ENCODE measurements around the gene PRKCE. TPM values are rescaled to one million over a fixed set of nuclear protein-coding genes. Genes with fewer than 3 reads are reported as not detected.

PRKCE gene
- total RNA-seq, 5 donors from 2014 or later (not counting 1 experiment from before 2014, with no cell fraction given): 16.5 to 29.8 (median 23.4) TPM

DNA sequence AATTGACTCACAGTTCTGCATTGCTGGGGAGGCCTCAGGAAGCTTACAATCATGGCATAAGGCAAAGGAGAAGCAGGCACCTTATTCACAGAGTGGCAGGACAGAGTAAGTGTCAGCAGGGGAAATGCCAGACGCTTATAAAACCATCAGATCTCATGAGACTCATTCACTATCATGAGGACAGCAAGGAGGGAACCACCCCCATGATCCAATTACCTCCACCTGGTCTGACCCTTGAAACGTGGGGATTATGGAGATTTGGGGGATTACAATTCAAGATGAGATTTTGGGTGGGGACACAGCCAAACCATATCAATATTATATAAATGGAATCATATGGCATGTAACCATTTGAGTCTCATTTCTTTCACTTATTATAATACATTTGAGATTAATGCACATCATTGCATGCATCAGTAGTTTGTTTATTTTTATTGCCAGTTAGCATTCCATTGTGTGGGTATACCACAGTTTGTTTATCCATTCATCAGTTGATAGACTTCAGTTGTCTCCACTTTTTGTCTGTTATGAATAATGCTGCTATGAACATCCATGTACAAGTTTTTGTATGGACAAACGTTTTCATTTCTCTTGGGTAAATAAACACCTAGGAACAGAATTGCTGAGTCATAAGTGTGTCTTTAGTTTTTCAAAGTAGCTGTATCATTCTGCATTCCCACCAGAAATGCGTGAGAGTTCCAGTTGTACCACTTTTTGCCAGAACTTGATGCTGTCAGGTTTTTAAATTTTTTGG lies 34.6 kb upstream of the PRKCE start:
- Mint-ChIP-seq H3K27ac (no peak overlapping the region), H3K36me3 (no peaks in the 10 kb centered on the region), H3K27me3 (peaks cover 0 to 16% of the 10 kb centered on the region in 2 donors), H3K9me3 (no peaks in the 10 kb centered on the region), H3K4me3 (no peak overlapping the region), H3K4me1 (no peaks in the 10 kb centered on the region)
- Histone ChIP-seq H3K36me3 (ENCODE audit: control insufficient read depth in 2 of 2, extremely low read depth in 1 of 2, insufficient read depth in 1 of 2, low read length in 1 of 2) (no peaks in the 10 kb centered on the region), H3K27ac (ENCODE audit: low read length) (no peak overlapping the region), H3K4me1 (ENCODE audit: control insufficient read depth in 1 of 2, extremely low read depth in 1 of 2, insufficient read depth in 2 of 2, low read length in 2 of 2) (no peaks in the 10 kb centered on the region), H3K27me3 (replicated peaks in 1 of 2; ENCODE audit: control insufficient read depth in 2 of 2, extremely low read depth in 1 of 2, insufficient read depth in 2 of 2, low read length in 1 of 2) (peaks cover 0 to 3% of the 10 kb centered on the region in 2 experiments), H3K4me3 (ENCODE audit: control insufficient read depth in 1 of 2, extremely low read depth in 1 of 2, low read length in 1 of 2) (no peak overlapping the region), H3K9me3 (no peaks in the 10 kb centered on the region)
- POLR2A ChIA-PET: no interaction called here
- ATAC-seq (replicated peaks in 1 of 4) (no peak), DNase-seq (no peak)
- CTCF ChIA-PET: no interaction called here
- no CpG with 5 or more reads among the region's 4 CpGs for WGBS (ENCODE audit: insufficient coverage)

DNA sequence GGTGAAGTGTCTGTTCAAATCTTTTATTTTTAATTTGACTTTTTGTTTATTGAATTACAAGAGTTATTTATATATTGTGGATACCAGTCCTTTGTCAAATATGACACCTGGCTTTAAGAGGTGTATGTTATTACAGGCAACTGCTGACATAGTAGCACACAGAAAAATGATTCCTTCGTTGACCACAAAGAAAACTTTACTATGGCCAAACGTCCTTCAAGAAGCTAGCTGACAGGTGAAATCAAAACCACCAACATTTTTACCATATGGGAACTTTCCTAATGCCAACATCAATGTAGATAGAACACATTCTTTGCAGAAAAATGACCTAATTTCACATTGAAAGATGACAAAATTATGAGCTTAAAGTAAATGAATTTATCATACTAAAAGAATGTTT lies 34.0 kb upstream of the PRKCE start:
- no peak for DNase-seq
- H3K27me3 Mint-ChIP-seq: peaks cover 2 to 18% of the 10 kb centered on the region in 2 donors
- WGBS (ENCODE audit: insufficient coverage): no CpG with 5 or more reads among the region's 2 CpGs
- ChIA-PET POLR2A (interaction anchor here in 1 of 2 donors (0.6 kb wide), 1 partner anchor 50 kb away, joined by 4 read pairs; no protein-coding TSS in a partner anchor), CTCF (interaction anchor here (0.6 to 1.0 kb wide), 4 partner anchors 25 to 172 kb away, joined by 3 to 5 read pairs (median 3); no protein-coding TSS in a partner anchor)
- no peak overlapping the region for H3K4me3 Mint-ChIP-seq
- H3K27ac Mint-ChIP-seq: no peak overlapping the region
- no peaks in the 10 kb centered on the region for H3K4me1 Mint-ChIP-seq
- no peaks in the 10 kb centered on the region for H3K4me1 ChIP-seq (ENCODE audit: control insufficient read depth in 1 of 2, extremely low read depth in 1 of 2, insufficient read depth in 2 of 2, low read length in 2 of 2)
- no peaks in the 10 kb centered on the region for H3K36me3 Mint-ChIP-seq
- H3K9me3 Mint-ChIP-seq: no peaks in the 10 kb centered on the region
- ATAC-seq (replicated peaks in 1 of 4): no peak
- H3K36me3 ChIP-seq (ENCODE audit: control insufficient read depth in 2 of 2, extremely low read depth in 1 of 2, insufficient read depth in 1 of 2, low read length in 1 of 2): no peaks in the 10 kb centered on the region
- peaks cover 0 to 3% of the 10 kb centered on the region in 2 experiments for H3K27me3 ChIP-seq (replicated peaks in 1 of 2; ENCODE audit: control insufficient read depth in 2 of 2, extremely low read depth in 1 of 2, insufficient read depth in 2 of 2, low read length in 1 of 2)
- no peak overlapping the region for H3K4me3 ChIP-seq (ENCODE audit: control insufficient read depth in 1 of 2, extremely low read depth in 1 of 2, low read length in 1 of 2)
- no peak overlapping the region for H3K27ac ChIP-seq (ENCODE audit: low read length)
- H3K9me3 ChIP-seq: no peaks in the 10 kb centered on the region

DNA sequence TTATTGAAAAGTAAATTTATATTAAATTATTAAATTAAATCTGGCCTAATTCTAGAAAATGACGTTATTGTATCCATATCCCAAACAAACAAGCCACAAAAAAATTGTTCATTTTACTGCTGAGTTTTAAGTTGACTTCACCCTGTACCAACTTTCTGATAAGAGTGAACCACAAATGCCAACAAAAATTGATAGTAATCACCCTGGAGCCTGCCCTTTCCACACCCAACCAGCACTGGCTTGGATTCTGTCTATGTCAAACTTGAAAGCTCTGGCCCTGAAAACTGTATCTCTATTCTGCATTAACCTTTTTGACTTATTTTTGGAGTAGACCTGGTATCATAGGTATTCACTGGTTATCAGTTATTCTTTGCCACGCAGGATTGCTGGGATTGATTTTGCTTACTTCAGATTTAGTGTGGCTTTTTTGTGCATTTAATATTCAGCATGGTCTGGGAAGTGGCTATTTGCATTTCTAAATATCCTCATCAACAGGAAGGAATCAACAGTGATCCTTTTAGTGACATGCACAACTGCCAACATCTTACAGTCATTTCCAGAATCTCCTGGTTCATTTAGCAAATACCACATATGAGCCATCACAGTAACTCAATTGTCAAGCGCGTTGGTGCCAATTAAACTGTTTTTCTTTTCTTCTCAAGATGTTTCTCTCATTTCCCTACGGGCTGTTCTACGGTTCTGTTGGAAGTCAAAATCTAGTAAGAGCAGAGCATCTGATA lies 29.0 kb upstream of the PRKCE start:
- H3K27me3 Mint-ChIP-seq: peaks cover 12 to 28% of the 10 kb centered on the region in 2 donors
- no peak for DNase-seq

DNA sequence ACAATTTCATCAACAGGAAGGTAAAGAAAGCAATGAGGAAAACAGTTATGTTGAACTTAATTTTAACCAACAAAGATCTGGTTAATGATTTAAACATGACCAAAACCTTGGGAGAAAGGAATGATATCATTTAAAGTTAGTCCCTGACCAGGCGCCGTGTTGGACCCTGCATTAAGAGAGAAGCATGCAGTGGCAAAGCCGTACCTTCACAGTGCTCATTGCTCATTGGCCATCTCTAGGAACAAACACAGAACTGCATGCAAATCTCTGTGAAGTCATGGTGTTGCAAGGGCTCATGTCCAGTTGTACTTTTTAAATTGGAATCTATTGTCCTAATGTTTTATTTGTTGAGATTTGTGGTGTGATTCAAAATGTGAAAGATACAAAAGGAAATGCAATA lies 28.4 kb upstream of the PRKCE start:
- H3K36me3 Mint-ChIP-seq: no peaks in the 10 kb centered on the region
- H3K4me1 Mint-ChIP-seq: no peaks in the 10 kb centered on the region
- no peak overlapping the region for H3K4me3 Mint-ChIP-seq
- CTCF ChIA-PET: no interaction called here
- peaks cover 0 to 3% of the 10 kb centered on the region in 2 experiments for H3K27me3 ChIP-seq (replicated peaks in 1 of 2; ENCODE audit: control insufficient read depth in 2 of 2, extremely low read depth in 1 of 2, insufficient read depth in 2 of 2, low read length in 1 of 2)
- 88% methylated on average over 3 of the region's 3 CpGs for WGBS (ENCODE audit: insufficient coverage)
- H3K27me3 Mint-ChIP-seq: peaks cover 12 to 28% of the 10 kb centered on the region in 2 donors
- no peak overlapping the region for H3K4me3 ChIP-seq (ENCODE audit: control insufficient read depth in 1 of 2, extremely low read depth in 1 of 2, low read length in 1 of 2)
- POLR2A ChIA-PET: no interaction called here
- no peak overlapping the region for H3K27ac ChIP-seq (ENCODE audit: low read length)
- ATAC-seq (replicated peaks in 1 of 4): no peak
- no peak for DNase-seq
- no peaks in the 10 kb centered on the region for H3K9me3 Mint-ChIP-seq
- H3K9me3 ChIP-seq: no peaks in the 10 kb centered on the region
- H3K27ac Mint-ChIP-seq: no peak overlapping the region
- no peaks in the 10 kb centered on the region for H3K36me3 ChIP-seq (ENCODE audit: control insufficient read depth in 2 of 2, extremely low read depth in 1 of 2, insufficient read depth in 1 of 2, low read length in 1 of 2)
- no peaks in the 10 kb centered on the region for H3K4me1 ChIP-seq (ENCODE audit: control insufficient read depth in 1 of 2, extremely low read depth in 1 of 2, insufficient read depth in 2 of 2, low read length in 2 of 2)

More for the DNA sequence above, 29.0 kb upstream of the PRKCE start:
- H3K27ac Mint-ChIP-seq: no peak overlapping the region
- ChIA-PET CTCF (no interaction called here), POLR2A (no interaction called here)
- no CpG with 5 or more reads among the region's 6 CpGs for WGBS (ENCODE audit: insufficient coverage)
- H3K4me3 ChIP-seq (ENCODE audit: control insufficient read depth in 1 of 2, extremely low read depth in 1 of 2, low read length in 1 of 2): no peak overlapping the region
- no peak overlapping the region for H3K4me3 Mint-ChIP-seq
- no peaks in the 10 kb centered on the region for H3K4me1 ChIP-seq (ENCODE audit: control insufficient read depth in 1 of 2, extremely low read depth in 1 of 2, insufficient read depth in 2 of 2, low read length in 2 of 2)
- no peaks in the 10 kb centered on the region for H3K36me3 Mint-ChIP-seq
- H3K4me1 Mint-ChIP-seq: no peaks in the 10 kb centered on the region
- no peak overlapping the region for H3K27ac ChIP-seq (ENCODE audit: low read length)
- H3K9me3 Mint-ChIP-seq: no peaks in the 10 kb centered on the region
- H3K9me3 ChIP-seq: no peaks in the 10 kb centered on the region
- no peaks in the 10 kb centered on the region for H3K36me3 ChIP-seq (ENCODE audit: control insufficient read depth in 2 of 2, extremely low read depth in 1 of 2, insufficient read depth in 1 of 2, low read length in 1 of 2)
- no peak for ATAC-seq (replicated peaks in 1 of 4)
- peaks cover 0 to 3% of the 10 kb centered on the region in 2 experiments for H3K27me3 ChIP-seq (replicated peaks in 1 of 2; ENCODE audit: control insufficient read depth in 2 of 2, extremely low read depth in 1 of 2, insufficient read depth in 2 of 2, low read length in 1 of 2)

DNA sequence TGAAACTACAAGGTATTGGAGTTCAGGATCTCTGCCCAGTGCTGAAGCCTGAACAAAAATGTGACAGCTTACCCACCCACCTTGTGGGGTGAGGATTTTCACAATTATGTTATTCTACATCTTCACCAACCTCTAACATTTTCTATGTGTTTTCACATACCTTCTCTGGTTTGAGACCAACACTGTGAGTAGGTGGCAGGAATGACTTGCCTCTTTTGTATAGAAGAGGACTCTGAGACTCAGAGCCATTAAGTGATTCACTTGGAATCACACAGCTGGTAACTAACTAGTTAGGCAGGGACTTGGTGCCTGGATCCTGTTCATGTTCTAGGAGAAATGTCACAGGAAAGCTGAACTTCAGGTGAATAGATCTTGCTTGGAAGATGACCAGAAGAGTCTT lies 25.7 kb upstream of the PRKCE start:
- CTCF ChIA-PET: no interaction called here
- H3K36me3 Mint-ChIP-seq: no peaks in the 10 kb centered on the region
- Histone ChIP-seq H3K4me1 (ENCODE audit: control insufficient read depth in 1 of 2, extremely low read depth in 1 of 2, insufficient read depth in 2 of 2, low read length in 2 of 2) (no peaks in the 10 kb centered on the region), H3K9me3 (no peaks in the 10 kb centered on the region), H3K27ac (ENCODE audit: low read length) (no peak overlapping the region), H3K4me3 (ENCODE audit: control insufficient read depth in 1 of 2, extremely low read depth in 1 of 2, low read length in 1 of 2) (no peak overlapping the region), H3K36me3 (ENCODE audit: control insufficient read depth in 2 of 2, extremely low read depth in 1 of 2, insufficient read depth in 1 of 2, low read length in 1 of 2) (no peaks in the 10 kb centered on the region), H3K27me3 (replicated peaks in 1 of 2; ENCODE audit: control insufficient read depth in 2 of 2, extremely low read depth in 1 of 2, insufficient read depth in 2 of 2, low read length in 1 of 2) (peaks cover 0 to 3% of the 10 kb centered on the region in 2 experiments)
- DNase-seq: no peak
- H3K9me3 Mint-ChIP-seq: no peaks in the 10 kb centered on the region
- POLR2A ChIA-PET: no interaction called here
- H3K27me3 Mint-ChIP-seq: peaks cover 15 to 22% of the 10 kb centered on the region in 2 donors
- H3K27ac Mint-ChIP-seq: no peak overlapping the region
- H3K4me1 Mint-ChIP-seq: no peaks in the 10 kb centered on the region
- H3K4me3 Mint-ChIP-seq: no peak overlapping the region
- no peak for ATAC-seq (replicated peaks in 1 of 4)

DNA sequence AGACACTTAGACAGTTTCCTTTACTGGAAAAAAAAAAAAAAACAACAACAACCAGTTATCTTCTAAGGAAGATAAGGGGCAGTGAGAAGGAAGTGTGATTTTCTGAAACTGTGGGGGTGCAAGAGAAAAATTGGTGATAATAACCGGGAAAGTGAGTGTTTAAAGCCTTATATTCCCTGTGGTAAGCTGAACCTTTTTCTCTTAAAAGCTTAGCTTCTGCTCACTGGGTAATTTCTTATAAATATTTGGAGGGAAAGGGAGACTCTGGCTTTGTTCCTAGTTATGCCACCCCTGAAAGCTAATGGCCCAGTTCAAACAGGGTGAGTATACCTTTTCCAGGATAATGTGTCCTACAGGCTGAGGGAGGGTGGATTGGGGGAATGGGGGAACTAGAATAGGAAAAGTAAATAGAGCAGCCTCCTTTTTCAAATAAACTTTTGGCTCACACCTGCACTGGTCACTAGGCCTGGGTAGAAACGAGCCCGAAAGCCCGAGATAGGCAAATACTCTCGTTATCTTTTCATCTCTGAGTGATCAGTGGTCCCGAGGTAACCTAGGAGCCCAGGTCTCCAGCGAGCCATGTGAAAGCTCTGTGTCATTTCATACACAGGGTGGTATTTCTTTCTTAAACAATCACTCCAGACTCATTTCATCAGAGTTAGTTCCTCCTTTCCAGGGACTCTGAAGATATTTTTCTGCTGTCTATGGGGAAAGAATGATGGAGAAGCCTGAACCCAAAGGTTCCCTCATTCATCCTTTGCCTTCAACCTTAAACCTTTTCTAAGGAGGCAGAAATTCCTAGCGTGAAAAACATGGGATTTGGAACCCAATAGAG lies 24.9 kb upstream of the PRKCE start:
- 87% methylated on average over 5 of the region's 8 CpGs for WGBS (ENCODE audit: insufficient coverage)
- Mint-ChIP-seq H3K36me3 (no peaks in the 10 kb centered on the region), H3K9me3 (no peaks in the 10 kb centered on the region), H3K4me1 (no peaks in the 10 kb centered on the region), H3K27ac (no peak overlapping the region), H3K4me3 (no peak overlapping the region), H3K27me3 (peaks cover 20 to 23% of the 10 kb centered on the region in 2 donors)
- Histone ChIP-seq H3K27me3 (replicated peaks in 1 of 2; ENCODE audit: control insufficient read depth in 2 of 2, extremely low read depth in 1 of 2, insufficient read depth in 2 of 2, low read length in 1 of 2) (peaks cover 0 to 7% of the 10 kb centered on the region in 2 experiments), H3K9me3 (no peaks in the 10 kb centered on the region), H3K4me3 (ENCODE audit: control insufficient read depth in 1 of 2, extremely low read depth in 1 of 2, low read length in 1 of 2) (no peak overlapping the region), H3K4me1 (ENCODE audit: control insufficient read depth in 1 of 2, extremely low read depth in 1 of 2, insufficient read depth in 2 of 2, low read length in 2 of 2) (no peaks in the 10 kb centered on the region), H3K36me3 (ENCODE audit: control insufficient read depth in 2 of 2, extremely low read depth in 1 of 2, insufficient read depth in 1 of 2, low read length in 1 of 2) (no peaks in the 10 kb centered on the region), H3K27ac (ENCODE audit: low read length) (no peak overlapping the region)
- ATAC-seq (replicated peaks in 1 of 4): no peak
- ChIA-PET CTCF (no interaction called here), POLR2A (no interaction called here)
- DNase-seq: no peak
